ENCODE data around the gene TMC3. TPM values are rescaled to one million over a fixed set of nuclear protein-coding genes. Genes with fewer than 3 reads are reported as not detected.

Gene TMC3
- total RNA-seq, 1 donor from 2014 or later, result 0.13 TPM

DNA sequence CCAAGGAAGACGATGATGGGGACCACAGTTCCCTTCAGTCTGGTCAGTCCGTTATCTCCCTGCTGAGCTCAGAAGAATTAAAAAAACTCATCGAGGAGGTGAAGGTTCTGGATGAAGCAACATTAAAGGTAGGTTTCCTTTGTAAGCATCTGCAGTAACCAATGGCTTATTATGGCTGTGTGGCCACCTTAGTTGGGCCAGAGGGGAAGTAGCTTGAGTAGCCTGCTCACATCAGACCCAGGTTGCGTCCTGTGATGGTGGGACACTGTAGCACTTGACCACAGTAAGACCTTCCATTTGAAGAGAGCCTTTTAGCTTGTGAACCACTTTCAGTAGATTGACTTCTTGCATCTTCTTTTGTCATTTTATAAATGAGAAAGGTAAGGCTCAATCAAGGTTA, 72.6 kb downstream of the TMC3 start:
- no peak overlapping the region for H3K27ac Mint-ChIP-seq
- H3K4me3 ChIP-seq, result no peak overlapping the region
- no peak for DNase-seq (ENCODE audit: low spot score)
- TF ChIP-seq, protein P1, sequence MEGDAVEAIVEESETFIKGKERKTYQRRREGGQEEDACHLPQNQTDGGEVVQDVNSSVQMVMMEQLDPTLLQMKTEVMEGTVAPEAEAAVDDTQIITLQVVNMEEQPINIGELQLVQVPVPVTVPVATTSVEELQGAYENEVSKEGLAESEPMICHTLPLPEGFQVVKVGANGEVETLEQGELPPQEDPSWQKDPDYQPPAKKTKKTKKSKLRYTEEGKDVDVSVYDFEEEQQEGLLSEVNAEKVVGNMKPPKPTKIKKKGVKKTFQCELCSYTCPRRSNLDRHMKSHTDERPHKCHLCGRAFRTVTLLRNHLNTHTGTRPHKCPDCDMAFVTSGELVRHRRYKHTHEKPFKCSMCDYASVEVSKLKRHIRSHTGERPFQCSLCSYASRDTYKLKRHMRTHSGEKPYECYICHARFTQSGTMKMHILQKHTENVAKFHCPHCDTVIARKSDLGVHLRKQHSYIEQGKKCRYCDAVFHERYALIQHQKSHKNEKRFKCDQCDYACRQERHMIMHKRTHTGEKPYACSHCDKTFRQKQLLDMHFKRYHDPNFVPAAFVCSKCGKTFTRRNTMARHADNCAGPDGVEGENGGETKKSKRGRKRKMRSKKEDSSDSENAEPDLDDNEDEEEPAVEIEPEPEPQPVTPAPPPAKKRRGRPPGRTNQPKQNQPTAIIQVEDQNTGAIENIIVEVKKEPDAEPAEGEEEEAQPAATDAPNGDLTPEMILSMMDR (IDR thresholded peaks at IDR 0.05), result no peak
- no peak for TF ChIP-seq EZH2 (IDR thresholded peaks at IDR 0.05)
- TF ChIP-seq EZH2phosphoT487 (IDR thresholded peaks at IDR 0.05), result no peak
- H3K4me3 Mint-ChIP-seq, result no peak overlapping the region
- H3K9me3 ChIP-seq (ENCODE audit: low read depth), result no peaks in the 10 kb centered on the region
- no peaks in the 10 kb centered on the region for H3K9me3 Mint-ChIP-seq
- no peak overlapping the region for H2AFZ ChIP-seq (replicated peaks)
- H3K4me2 ChIP-seq, result no peak overlapping the region
- H3K4me1 ChIP-seq, result peaks cover 23% of the 10 kb centered on the region
- no peaks in the 10 kb centered on the region for H3K79me2 ChIP-seq (ENCODE audit: low read depth)
- peaks cover 8% of the 10 kb centered on the region for H3K27me3 Mint-ChIP-seq (ENCODE audit: insufficient read depth, low read depth)
- H3F3A ChIP-seq (ENCODE audit: low read depth), result peaks cover 8% of the 10 kb centered on the region
- no peak overlapping the region for H3K9ac ChIP-seq
- no peaks in the 10 kb centered on the region for H3K36me3 Mint-ChIP-seq
- H4K20me1 ChIP-seq (ENCODE audit: low read depth), result no peaks in the 10 kb centered on the region
- no peaks in the 10 kb centered on the region for H3K27me3 ChIP-seq
- no peaks in the 10 kb centered on the region for H3K36me3 ChIP-seq
- H3K27ac ChIP-seq, result no peak overlapping the region
- peaks cover 18% of the 10 kb centered on the region for H3K4me1 Mint-ChIP-seq

DNA sequence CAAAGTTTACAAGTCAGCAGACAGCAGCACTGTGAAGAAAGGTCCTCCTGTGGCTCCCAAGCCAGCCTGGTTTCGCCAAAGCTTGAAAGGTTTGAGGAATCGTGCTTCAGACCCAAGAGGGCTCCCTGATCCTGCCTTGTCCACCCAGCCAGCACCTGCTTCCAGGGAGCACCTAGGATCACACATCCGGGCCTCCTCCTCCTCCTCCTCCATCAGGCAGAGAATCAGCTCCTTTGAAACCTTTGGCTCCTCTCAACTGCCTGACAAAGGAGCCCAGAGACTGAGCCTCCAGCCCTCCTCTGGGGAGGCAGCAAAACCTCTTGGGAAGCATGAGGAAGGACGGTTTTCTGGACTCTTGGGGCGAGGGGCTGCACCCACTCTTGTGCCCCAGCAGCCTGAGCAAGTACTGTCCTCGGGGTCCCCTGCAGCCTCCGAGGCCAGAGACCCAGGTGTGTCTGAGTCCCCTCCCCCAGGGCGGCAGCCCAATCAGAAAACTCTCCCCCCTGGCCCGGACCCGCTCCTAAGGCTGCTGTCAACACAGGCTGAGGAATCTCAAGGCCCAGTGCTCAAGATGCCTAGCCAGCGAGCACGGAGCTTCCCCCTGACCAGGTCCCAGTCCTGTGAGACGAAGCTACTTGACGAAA, 74.3 kb downstream of the TMC3 start:
- no peaks in the 10 kb centered on the region for H3K79me2 ChIP-seq (ENCODE audit: low read depth)
- peaks cover 8% of the 10 kb centered on the region for H3F3A ChIP-seq (ENCODE audit: low read depth)
- no peaks in the 10 kb centered on the region for H3K27me3 ChIP-seq
- no peak overlapping the region for H3K4me2 ChIP-seq
- peaks cover 22% of the 10 kb centered on the region for H3K4me1 ChIP-seq
- H3K9me3 ChIP-seq (ENCODE audit: low read depth), result no peaks in the 10 kb centered on the region
- Mint-ChIP-seq H3K27me3 (ENCODE audit: insufficient read depth, low read depth) (peaks cover 8% of the 10 kb centered on the region), H3K9me3 (no peaks in the 10 kb centered on the region), H3K4me3 (no peak overlapping the region), H3K27ac (no peak overlapping the region), H3K4me1 (peaks cover 20% of the 10 kb centered on the region), H3K36me3 (no peaks in the 10 kb centered on the region)
- TF ChIP-seq, protein P1 (IDR thresholded peaks at IDR 0.05), result no peak
- TF ChIP-seq EZH2 (IDR thresholded peaks at IDR 0.05) (no peak), EZH2phosphoT487 (IDR thresholded peaks at IDR 0.05) (no peak)
- no peak overlapping the region for H3K27ac ChIP-seq
- no peaks in the 10 kb centered on the region for H4K20me1 ChIP-seq (ENCODE audit: low read depth)
- H2AFZ ChIP-seq (replicated peaks), result no peak overlapping the region
- DNase-seq (ENCODE audit: low spot score), result no peak
- H3K9ac ChIP-seq, result no peak overlapping the region
- H3K4me3 ChIP-seq, result no peak overlapping the region
- no peaks in the 10 kb centered on the region for H3K36me3 ChIP-seq

DNA sequence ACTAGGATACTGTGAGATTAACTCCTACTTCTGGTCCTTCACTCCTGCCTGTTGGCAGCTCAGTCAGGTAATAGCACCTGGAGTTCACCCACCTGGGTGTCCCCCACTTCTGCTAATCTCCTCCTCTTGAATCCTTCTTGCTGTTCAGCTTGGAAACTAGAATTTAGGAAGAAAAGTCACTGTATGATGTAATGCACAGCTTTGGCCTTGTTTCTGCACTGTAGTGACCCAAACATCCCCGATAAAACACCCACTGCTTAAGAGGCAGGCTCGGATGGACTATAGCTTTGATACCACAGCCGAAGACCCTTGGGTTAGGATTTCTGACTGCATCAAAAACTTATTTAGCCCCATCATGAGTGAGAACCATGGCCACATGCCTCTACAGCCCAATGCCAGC, 74.9 kb downstream of the TMC3 start:
- Histone ChIP-seq H2AFZ (replicated peaks) (no peak overlapping the region), H3K4me2 (no peak overlapping the region), H3K4me3 (no peak overlapping the region), H3K36me3 (no peaks in the 10 kb centered on the region), H3K4me1 (peaks cover 16% of the 10 kb centered on the region), H3K9ac (no peak overlapping the region), H3K27me3 (no peaks in the 10 kb centered on the region), H3K9me3 (ENCODE audit: low read depth) (no peaks in the 10 kb centered on the region), H3K79me2 (ENCODE audit: low read depth) (no peaks in the 10 kb centered on the region), H3F3A (ENCODE audit: low read depth) (peaks cover 5% of the 10 kb centered on the region), H4K20me1 (ENCODE audit: low read depth) (no peaks in the 10 kb centered on the region), H3K27ac (no peak overlapping the region)
- Mint-ChIP-seq H3K4me1 (peaks cover 16% of the 10 kb centered on the region), H3K36me3 (no peaks in the 10 kb centered on the region), H3K27ac (no peak overlapping the region), H3K9me3 (no peaks in the 10 kb centered on the region), H3K27me3 (ENCODE audit: insufficient read depth, low read depth) (peaks cover 9% of the 10 kb centered on the region), H3K4me3 (no peak overlapping the region)
- DNase-seq (ENCODE audit: low spot score), result no peak
- TF ChIP-seq EZH2phosphoT487 (IDR thresholded peaks at IDR 0.05), result no peak
- TF ChIP-seq, protein P1 (IDR thresholded peaks at IDR 0.05), result no peak
- TF ChIP-seq EZH2 (IDR thresholded peaks at IDR 0.05), result no peak

Measured in neural progenitor cell (in vitro differentiated cells).